HPDE6-E6E7 (cell line): ENCODE results near the gene MRPL2.
A peak's percentile ranks its signal among the peaks of the same experiment; 100 is the strongest.
"Not testable (repeated sequence)": the region's sequence is repeated elsewhere in the genome, so short reads cannot be mapped to it uniquely, and the experiment has no call there.

ENCODE experiments used
- DNase-seq: peaks from one replicate; pipeline ENCODE4 v3.0.0; 2011; ENCODE audit warnings: missing footprints; ENCODE audit errors: extremely low spot score

The MRPL2 gene

DNA sequence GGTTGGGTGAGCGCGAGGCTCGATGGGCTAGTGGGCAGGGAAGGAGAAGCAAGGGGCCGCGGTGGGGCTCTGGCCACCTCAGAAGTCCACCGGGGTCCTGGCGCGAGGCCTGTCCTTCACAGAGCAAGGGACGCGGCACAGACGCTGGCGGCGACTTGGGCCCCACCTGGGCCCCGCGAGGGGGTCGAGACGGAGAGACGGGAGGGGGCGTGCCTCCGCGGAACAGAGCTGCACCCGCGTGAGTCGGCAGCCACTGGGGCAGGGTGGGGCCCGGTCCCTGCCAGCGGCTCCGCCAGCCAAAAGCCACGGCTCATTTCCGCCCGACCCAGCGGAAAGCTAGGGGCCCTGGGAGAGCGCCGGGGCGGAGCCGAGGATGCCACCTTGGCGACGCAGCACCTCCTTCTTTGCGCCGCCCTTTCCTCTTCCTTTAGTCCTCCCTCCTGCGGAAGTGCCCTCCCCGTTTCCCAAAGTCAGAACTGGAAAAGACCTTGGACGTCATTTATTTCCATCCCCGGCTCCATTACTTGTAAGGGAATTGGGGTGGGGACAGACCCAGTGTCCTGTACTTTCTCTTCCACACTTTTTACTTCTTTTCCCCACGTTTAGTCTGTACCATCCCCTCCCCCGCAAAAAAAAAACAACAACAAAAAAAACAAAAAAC is 5.6 kb downstream of the MRPL2 start, which contains the start of gene CUL7:
Gene CUL7 (minus strand): TSS at position 307 of the 661 bp plus-strand sequence. CDS start 1,063 bp downstream, outside the sequence.
- peak; percentile 98 for DNase-seq

DNA sequence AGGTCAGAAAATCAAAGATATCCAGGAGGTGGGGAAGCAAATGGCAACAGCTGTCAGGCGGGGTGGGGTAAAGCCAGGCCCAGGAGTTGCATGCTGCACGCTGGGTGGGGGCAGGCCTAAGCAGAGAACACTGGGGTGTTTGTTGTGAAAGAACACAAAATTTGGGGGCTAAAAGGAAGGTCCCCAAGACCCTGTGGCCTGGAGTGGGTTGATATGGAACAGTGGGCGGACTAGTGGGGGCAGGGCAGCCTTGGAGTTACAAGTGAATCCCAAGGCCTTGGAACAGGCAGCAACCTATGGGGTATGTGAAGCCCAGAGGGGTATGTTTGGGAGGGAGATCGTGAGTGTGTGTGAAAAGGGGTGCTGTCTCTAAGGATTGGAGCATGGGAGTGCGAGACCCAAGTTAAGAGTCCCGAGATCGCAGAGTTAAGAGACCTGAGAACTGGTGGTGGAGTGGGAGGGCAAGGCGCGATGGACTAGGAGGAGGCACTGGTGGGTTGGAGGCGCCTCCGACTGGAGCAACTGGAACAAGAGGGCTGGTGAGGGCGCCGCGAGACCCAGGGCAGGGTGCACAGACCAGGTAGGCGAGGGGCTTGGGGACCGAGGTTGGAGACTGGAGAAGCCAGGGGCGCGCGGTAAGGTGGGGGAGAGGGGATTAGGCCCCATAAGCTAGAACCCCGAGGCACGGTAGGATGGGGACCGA is 6.2 kb downstream of the MRPL2 start:
- peak; percentile 16 for DNase-seq

DNA sequence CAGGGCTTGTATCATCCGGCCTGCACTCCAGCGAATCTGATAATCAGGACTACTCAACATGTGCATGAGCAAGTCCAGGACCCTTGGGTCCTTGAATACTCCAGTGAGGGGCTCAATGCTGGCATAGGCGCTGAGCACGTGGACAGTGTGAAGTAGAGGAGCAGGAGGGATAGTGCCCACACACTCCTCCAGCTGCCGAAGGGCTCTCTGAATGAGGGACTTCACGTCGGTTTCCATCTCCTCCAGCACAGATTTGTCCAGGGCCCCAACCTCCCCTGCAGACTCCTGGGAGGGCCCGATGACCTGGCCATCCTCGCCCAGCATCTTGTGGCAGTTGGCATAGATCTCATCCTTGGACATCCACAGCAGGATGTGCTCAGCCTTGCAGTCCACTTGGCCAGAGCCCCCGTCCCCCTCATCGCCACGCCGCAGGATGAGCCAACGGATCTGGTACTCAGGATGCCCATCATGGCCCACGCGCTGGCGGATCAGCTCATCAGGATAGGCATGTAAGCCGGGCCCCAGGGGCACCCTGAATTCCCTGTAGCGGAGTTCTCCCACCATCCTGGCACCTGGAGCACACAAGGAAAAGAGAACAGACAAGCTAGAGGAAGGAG is 6.9 kb downstream of the MRPL2 start:
- no peak for DNase-seq

GRCh38 chr6:43050981-43051380 is 8.3 kb downstream of the MRPL2 start:
- no peak for DNase-seq

DNA sequence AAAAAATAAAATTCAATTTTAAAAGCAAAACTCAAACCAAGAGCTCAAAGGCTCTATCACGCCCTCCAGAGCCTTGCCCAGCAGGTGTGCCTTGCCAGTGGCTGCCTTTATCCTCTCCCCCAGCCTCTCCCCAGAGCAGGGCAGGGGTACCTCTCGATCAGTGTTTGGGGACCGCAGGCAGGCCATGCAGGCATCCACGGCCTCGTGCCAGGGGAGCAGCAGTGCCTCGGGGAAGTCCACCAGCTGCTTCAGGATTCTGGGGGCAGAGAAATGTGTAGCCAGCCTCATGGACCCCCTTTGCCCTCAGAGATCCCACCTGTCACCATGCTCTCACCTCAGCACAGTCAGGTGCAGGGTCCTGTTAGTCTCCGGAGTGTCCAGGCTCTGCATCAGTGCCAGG is 11.2 kb downstream of the MRPL2 start:
- no peak for DNase-seq

- no peak for DNase-seq
These were observed 13.8 kb downstream of the MRPL2 start for GRCh38 chr6:43045371-43045930.

GRCh38 chr6:43043310-43043709 is 15.9 kb downstream of the MRPL2 start:
- DNase-seq: no peak

GRCh38 chr6:43041475-43041874 is 17.8 kb downstream of the MRPL2 start:
- not testable (repeated sequence) for DNase-seq

- no peak for DNase-seq
These were observed 18.5 kb downstream of the MRPL2 start for GRCh38 chr6:43040542-43041257.

GRCh38 chr6:43038727-43039126 is 20.5 kb downstream of the MRPL2 start:
- no peak for DNase-seq

DNA sequence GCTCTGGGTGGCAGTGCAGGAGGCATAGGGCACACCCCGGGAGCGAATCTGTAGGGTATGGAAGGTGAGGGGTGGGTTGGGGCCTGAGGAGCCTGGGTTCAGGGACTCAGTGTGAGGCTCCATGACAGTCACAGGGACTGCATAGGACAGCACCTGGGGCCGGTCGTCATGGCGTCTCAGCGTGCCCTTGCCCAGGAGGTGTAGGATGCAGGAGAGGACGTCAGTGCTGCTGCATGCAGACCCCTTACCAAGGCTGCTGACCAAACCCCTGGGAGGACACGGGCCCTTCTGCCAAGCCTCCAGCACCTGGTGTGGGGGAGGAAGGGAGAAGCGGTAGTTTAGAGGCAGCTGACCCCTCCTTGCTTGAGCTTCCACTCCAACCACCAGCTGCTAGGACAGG is 21.5 kb downstream of the MRPL2 start:
- no peak for DNase-seq

DNA sequence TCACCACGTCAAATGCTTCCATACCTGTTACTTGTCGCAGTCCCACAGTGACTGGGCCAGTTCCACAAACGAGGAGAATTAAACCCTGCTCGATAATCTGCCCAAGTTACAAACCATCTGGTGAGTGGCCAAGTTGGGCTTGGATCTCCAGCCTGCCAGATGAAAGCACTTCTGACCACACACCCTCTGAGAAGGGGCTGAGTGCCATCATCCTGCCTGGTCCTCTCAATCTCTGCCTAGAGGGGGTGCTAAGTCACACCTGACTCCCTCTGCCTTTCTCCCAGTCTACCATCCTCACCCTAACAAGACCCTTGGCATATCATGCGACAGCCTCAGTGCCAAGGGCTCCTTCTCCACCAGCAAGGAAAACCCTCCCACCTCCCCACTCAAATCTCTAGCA is 22.0 kb downstream of the MRPL2 start:
- DNase-seq: no peak

DNA sequence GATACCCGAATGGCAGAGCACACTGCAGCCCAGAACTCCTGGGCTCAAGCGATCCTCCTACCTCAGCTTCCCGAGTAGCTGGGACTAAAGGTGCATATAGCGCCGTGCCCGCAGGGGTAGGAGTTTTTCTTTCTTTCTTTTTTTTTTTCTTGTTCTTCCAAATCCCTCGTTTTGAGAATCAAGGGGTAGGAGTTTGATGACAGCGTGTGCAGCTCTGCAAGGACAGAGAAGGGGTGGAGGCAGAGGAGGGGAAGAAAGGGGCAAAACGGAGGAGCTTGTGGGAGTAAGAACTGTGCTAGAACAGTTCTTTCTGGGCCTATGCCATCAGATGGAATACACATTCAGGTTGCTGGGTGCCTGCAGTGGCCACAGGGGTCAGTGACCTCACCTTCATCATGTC is 22.5 kb downstream of the MRPL2 start:
- DNase-seq: no peak

- DNase-seq: no peak
These were observed 23.6 kb downstream of the MRPL2 start for GRCh38 chr6:43035495-43036194.

DNA sequence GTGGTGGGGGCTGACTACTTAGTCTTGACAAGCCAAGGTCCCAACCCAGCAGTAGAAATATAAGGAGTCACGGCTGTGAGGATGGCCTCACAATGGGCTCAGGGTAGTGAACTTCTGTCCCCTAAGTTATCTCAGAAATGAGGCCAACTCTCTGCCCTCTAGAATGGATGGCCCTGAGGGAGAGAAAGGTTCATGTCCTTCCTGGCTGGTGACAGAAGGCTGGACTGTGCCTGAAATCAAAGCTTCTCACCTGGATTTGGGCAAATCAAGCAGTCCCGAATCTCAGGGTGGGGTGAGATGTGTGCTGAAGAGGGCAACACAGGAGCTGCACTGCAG is 25.1 kb downstream of the MRPL2 start:
- no peak for DNase-seq

DNA sequence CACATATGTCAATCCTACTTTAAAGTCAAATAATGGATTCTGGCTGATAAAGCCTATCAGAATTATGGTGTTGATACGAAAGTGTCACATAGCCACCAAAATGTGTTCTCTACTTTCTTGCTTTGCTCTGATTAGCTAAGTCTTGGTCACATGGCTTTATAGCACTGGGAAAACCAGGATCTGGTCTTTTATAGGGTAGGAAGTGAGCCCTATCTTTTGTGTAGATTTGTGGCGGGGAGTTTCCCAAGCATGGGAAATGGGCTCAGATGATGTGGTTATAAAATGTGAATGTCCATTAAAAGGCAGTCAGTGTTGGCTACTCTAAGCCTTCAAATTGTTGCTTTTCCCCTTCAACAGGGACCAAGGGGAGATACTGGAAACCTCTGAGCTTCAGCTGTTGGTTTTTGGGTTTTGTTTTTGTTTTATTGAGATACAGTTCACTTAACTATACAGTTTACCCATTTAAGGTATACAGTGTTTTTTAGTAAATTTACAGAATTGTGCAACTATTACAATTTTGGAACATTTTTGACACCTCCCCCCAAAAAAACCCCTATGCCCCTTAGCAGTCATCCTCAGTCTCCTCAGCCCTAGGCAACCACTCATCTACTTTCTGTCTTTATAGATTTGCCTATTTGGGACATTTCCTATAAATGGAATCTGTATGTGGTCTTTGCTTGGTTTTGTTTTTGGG is 25.6 kb downstream of the MRPL2 start:
- no peak for DNase-seq

- no peak for DNase-seq
These were observed 26.9 kb downstream of the MRPL2 start for GRCh38 chr6:43032326-43032725.

DNA sequence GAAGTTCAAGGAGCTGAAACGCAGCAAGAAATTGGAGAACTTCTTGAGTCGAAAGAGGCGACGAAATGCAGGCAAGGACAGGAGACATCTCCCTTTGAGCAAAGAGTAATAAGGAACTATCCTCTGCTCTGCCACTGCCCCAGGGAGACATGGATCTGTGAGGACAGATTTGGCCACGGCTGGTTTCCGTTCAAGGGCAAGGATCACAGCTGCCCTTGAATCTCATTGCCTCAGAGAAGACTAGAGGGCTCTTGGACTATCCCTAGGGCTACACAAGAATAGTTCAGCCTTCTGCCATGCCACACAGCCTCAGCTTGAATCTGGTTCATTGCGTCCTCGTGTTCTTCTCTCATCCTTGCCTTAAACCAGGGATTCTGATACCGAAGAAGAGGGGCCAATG is 30.1 kb downstream of the MRPL2 start:
- DNase-seq: no peak

DNA sequence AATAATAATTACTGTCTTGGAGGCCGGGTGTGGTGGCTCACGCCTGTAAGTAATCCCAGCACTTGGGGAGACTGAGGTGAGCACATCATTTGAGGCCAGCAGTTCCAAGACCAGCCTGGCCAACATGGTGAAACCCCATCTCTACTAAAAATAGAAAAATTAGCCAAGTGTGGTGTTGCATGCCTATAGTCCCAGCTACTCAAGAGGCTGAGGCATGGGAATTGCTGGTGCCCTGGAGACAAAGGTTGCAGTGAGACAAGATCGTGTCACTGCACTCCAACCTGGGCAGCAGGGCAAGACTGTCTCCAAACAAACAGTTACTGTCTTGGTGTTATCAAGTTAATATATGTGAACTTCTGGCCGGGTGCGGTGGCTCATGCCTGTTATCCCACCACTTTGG is 32.9 kb downstream of the MRPL2 start:
- no peak for DNase-seq

GRCh38 chr6:43024436-43024835 is 34.8 kb downstream of the MRPL2 start:
- DNase-seq: no peak
